Measurements from ENCODE around the gene PAX6.

DNA sequence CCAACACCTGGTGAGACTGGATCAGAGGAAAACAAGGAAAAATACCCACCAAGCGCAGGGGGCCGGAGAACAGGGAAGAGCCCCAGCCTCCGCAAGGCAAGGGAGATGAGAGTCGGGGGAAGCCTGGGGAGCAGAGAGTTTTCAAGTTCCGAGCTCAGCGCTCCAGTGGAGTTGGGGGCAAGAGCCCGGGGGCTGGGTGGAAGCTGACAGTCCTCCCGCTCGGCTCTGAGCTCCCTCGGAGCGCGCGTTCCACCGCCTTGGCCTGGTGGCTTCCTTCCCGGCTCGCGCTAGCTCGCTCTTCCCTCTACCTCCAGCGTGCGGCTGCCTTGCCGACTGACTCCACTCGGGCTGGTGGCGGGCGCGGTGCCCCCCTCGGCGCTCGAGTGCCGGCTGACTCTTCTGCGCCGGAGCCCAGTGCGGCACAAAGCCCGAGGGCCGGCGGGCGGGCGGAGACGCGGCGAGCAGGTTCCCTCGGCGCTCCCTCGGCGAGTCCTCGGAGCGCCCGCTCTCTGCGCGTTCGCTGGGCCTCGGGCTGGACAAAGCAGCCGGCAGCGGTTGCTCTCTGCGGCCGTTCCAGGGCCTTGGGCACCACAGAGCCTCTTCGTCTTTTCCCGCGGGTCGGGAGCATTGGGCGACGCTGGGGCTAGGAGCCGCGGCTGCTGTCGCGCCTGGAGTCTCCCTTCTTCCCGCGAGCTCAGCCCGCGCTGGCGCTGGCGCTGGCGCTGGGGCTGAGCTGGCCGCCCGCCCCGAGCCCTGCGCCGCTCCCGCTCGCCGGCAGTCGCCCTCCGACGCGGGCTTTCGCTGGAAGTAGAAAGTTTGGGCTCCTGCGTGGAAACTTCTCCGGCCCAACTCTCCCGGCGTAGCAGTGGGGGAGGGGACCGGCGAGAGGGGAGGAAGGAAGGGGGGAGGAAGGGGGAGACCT, 1.0 kb downstream of the PAX6 start:
- TF ChIP-seq, protein P1, sequence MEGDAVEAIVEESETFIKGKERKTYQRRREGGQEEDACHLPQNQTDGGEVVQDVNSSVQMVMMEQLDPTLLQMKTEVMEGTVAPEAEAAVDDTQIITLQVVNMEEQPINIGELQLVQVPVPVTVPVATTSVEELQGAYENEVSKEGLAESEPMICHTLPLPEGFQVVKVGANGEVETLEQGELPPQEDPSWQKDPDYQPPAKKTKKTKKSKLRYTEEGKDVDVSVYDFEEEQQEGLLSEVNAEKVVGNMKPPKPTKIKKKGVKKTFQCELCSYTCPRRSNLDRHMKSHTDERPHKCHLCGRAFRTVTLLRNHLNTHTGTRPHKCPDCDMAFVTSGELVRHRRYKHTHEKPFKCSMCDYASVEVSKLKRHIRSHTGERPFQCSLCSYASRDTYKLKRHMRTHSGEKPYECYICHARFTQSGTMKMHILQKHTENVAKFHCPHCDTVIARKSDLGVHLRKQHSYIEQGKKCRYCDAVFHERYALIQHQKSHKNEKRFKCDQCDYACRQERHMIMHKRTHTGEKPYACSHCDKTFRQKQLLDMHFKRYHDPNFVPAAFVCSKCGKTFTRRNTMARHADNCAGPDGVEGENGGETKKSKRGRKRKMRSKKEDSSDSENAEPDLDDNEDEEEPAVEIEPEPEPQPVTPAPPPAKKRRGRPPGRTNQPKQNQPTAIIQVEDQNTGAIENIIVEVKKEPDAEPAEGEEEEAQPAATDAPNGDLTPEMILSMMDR (conservative IDR thresholded peaks at IDR 0.05; ENCODE audit: low read depth, low read length), result no peak
- peak; percentile 63 for TF ChIP-seq EZH2 (IDR thresholded peaks at IDR 0.05; ENCODE audit: borderline replicate concordance, low read depth, low read length, poor library complexity, severe bottlenecking)
